PC-9 (cell line): Measurements from ENCODE around the gene KCTD16.

Experiments
- CTCF ChIP-seq: fragments of 200-600 bp; sonication (generic); conservative IDR thresholded peaks from 2 replicates; pipeline ENCODE4 v1.6.1; 2017; ENCODE audit warnings: mixed run types, antibody characterized with exemption, mild to moderate bottlenecking, moderate library complexity
- EZH2 ChIP-seq: fragments of 200-600 bp; sonication (generic); IDR thresholded peaks from 2 replicates; pipeline ENCODE4 v1.8.0; 2017; ENCODE audit warnings: antibody characterized with exemption, low read depth

DNA sequence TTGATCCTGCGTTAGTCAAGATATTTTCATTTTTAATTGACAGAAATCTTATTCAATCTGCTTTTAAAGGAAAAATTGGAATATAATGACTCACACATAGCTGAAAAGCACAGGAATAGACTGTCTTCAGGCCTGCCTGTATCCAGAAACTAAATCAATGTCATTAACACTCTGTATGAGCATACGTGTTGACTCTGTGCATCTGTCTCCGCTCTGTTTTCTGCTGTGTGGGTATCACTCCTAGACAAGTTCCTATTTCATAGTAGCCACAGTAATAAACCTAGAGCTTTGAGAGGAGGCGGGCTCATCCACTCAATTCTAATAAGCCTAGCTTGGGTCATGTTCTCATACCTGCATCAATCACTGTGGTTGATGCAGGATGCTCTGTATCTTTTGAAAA is 267.6 kb downstream of the KCTD16 start:
- TF ChIP-seq CTCF, result no peak
- no peak for TF ChIP-seq EZH2
